Activated CD4-positive, alpha-beta memory T cell treated with anti-CD3 and anti-CD28 coated beads, Interleukin-2, amount 10 ng/mL, durations not matched to agents 7 days and 5 days (primary cell): Measurements from ENCODE around the gene FUOM. TPM values are rescaled to one million over a fixed set of nuclear protein-coding genes. Genes with fewer than 3 reads are reported as not detected.

Experiments used
- CTCF ChIA-PET: fragments of 350-600 bp; sonication (Branson Sonifier 250); formaldehyde crosslinking; loops from one replicate; lab custom pipeline; 2021; ENCODE audit warnings: antibody characterized with exemption, inconsistent platforms; lab: Charles Lee
- POLR2A ChIA-PET: fragments of 350-600 bp; sonication (Branson Sonifier 250); formaldehyde crosslinking; loops from one replicate; lab custom pipeline; 2021; ENCODE audit warnings: antibody characterized with exemption; lab: Charles Lee
- DNase-seq: peaks from one replicate; pipeline ENCODE4 v3.0.0-alpha.2; 2020
- H3K27ac Mint-ChIP-seq: one replicate; pipeline ENCODE4 v1.8.0; 2021; ENCODE audit warnings: mild to moderate bottlenecking, mixed read lengths
- H3K27me3 Mint-ChIP-seq: one replicate; pipeline ENCODE4 v1.8.0; 2021; ENCODE audit warnings: mixed read lengths
- H3K36me3 Mint-ChIP-seq: one replicate; pipeline ENCODE4 v1.8.0; 2021; ENCODE audit warnings: low read depth, mixed read lengths
- H3K4me1 Mint-ChIP-seq: one replicate; pipeline ENCODE4 v1.8.0; 2021; ENCODE audit warnings: mixed read lengths
- H3K4me3 Mint-ChIP-seq: one replicate; pipeline ENCODE4 v1.8.0; 2021; ENCODE audit warnings: mild to moderate bottlenecking, mixed read lengths
- H3K9me3 Mint-ChIP-seq: one replicate; pipeline ENCODE4 v1.8.0; 2021; ENCODE audit warnings: mixed read lengths
- total RNA-seq, 2 experiments: library from RNA; stranded (reverse); gene quantifications; one replicate each; pipeline ENCODE4 v1.2.3, GENCODE V29; 2021

Gene FUOM
- total RNA-seq, 2 experiments from 2014 or later: 11.2 to 11.4 TPM

DNA sequence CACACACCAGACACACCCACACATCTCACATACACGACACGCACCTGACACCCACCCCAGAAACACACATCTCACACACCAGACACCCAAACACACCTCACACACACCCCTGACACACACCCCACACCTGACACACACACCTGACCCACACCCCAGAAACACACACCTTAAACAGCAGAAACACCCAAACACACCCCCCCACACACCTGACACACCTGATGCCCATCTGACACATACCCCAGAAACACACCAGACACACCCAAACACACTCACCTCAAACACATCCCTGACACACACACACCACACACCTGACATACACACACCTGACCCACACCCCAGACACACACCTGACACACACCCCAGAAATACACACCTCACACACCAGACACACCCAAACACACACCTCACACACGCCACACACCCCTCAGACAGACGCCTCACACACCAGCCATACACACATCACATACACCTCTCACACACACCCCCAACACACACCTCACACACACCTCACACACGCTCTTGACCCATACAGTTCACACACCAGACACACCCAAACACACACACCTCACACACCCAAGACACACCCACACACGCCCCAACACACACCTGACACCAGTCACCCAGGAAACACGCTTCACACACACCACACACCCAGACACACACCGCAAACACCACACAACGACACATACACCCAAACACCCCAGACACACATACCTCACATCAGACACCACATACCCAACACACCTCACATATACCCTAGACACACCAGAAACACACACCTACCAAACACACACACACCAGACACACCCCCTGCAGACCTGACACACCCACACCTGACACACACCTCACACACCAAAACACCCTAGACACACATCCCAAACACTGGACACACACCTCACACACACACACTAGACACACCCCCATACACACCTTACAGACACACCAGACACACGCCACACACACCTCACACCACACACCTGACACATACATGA, 19.4 kb downstream of the FUOM start:
- no peak overlapping the region for H3K4me3 Mint-ChIP-seq
- H3K4me1 Mint-ChIP-seq: peaks cover 5% of the 10 kb centered on the region
- H3K9me3 Mint-ChIP-seq: no peaks in the 10 kb centered on the region
- CTCF ChIA-PET: no interaction called here
- no peaks in the 10 kb centered on the region for H3K36me3 Mint-ChIP-seq
- POLR2A ChIA-PET: no interaction called here
- no peak for DNase-seq
- H3K27me3 Mint-ChIP-seq: peaks cover 14% of the 10 kb centered on the region
- H3K27ac Mint-ChIP-seq: no peak overlapping the region

DNA sequence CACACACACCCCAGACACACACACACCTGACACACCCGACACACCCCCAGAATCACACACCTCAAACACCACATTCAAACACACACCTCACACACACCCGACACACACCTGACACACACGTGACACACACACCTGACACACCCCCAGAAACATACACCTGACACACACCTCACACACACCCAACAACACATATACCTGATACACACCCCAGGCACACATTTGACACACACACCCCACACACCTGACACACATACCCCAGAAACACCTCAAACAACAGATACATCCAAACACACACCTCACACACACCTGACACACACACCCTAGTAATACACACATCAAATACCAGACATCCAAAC, 20.5 kb downstream of the FUOM start:
- Mint-ChIP-seq H3K36me3 (no peaks in the 10 kb centered on the region), H3K4me1 (peaks cover 3% of the 10 kb centered on the region), H3K4me3 (no peak overlapping the region), H3K27ac (no peak overlapping the region), H3K9me3 (no peaks in the 10 kb centered on the region), H3K27me3 (peaks cover 23% of the 10 kb centered on the region)
- ChIA-PET CTCF (interaction anchor here (1.1 kb wide), 1 partner anchor 59 kb away, joined by 4 read pairs; no protein-coding TSS in a partner anchor), POLR2A (no interaction called here)
- no peak for DNase-seq

DNA sequence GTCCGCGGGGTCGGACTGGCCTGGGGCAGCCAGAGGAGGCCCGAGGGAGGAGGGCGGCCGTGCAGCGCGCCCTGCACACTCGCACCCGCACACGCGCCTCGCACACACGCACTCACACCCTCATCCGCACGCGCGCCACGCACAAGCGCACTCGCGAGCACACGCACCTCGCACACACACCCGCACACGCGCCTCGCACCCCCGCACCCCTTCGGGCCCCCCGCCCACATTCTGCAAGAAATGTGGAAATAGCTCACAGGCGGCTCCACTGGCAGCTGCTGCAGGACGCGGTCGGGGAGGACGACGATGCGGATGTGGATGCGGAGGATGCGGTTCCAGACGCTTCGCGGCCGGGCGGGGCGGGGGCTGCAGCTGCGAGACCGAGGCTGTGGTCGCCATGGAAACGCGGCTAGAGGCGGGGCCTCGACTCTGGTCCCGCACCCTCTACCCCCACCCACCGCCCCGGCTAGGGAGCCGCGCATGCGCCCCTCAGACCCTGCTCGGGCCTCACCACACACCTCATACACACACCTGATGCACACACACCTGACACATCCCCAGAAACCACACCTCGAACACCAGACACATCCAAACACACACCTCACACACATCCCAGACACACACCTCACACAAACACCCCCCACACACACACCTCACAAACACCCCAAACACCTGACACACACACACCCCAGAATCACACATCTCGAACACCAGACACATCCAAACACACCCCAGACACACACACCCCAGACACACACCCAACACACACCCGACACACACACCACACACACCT, 21.0 kb downstream of the FUOM start, which contains the start of gene CALY:
Gene CALY (minus strand): TSS at position 320 of the 793 bp plus-strand sequence. CDS start 7,907 bp downstream, outside the sequence.
- CTCF ChIA-PET: interaction anchor here (0.6 to 1.1 kb wide), 2 partner anchors 58 to 293 kb away, joined by 3 to 4 read pairs; no protein-coding TSS in a partner anchor
- DNase-seq: peak; percentile 86
- POLR2A ChIA-PET: interaction anchor here (0.6 to 1.3 kb wide), 2 partner anchors 12 to 21 kb away, joined by 3 read pairs; no protein-coding TSS in a partner anchor

DNA sequence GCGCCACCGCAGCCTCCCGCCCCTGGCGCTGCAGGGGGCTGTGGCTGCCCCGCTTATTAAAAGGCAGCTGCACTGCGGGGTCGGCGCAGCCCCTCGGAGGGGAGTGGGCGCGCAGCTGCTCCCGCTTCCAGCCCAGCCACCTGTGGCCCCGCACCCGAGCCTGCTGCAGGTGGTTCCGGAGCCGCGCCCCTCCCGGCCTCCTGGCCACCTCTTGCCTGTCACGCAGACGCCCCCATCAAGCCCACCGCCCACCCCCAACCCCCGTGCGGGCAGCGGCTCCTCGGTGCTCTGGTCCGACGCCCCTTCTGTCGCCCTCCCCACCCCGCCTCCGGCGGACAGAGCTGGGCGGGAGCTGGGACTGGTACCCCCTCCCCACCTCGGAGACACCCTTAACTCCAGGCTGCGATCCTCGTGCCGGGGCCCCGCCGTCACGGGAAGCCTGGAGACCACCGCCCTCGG, 21.7 kb downstream of the FUOM start:
- Mint-ChIP-seq H3K4me3 (no peak overlapping the region), H3K36me3 (no peaks in the 10 kb centered on the region), H3K9me3 (no peaks in the 10 kb centered on the region), H3K27me3 (peaks cover 31% of the 10 kb centered on the region), H3K27ac (no peak overlapping the region), H3K4me1 (peaks cover 3% of the 10 kb centered on the region)
- ChIA-PET CTCF (interaction anchor here (1.1 kb wide), 1 partner anchor 58 kb away, joined by 4 read pairs; no protein-coding TSS in a partner anchor), POLR2A (interaction anchor here (1.3 kb wide), 1 partner anchor 21 kb away, joined by 3 read pairs; no protein-coding TSS in a partner anchor)
- DNase-seq: no peak

More for the DNA sequence above, 21.0 kb downstream of the FUOM start, which contains the start of gene CALY:
- peak within 1 kb of the TSS; percentile 32 for H3K4me3 Mint-ChIP-seq
- no peaks in the 10 kb centered on the region for H3K36me3 Mint-ChIP-seq
- peaks cover 25% of the 10 kb centered on the region for H3K27me3 Mint-ChIP-seq
- H3K9me3 Mint-ChIP-seq: no peaks in the 10 kb centered on the region
- H3K4me1 Mint-ChIP-seq: peaks cover 3% of the 10 kb centered on the region
- H3K27ac Mint-ChIP-seq: no peak within 1 kb of the TSS

DNA sequence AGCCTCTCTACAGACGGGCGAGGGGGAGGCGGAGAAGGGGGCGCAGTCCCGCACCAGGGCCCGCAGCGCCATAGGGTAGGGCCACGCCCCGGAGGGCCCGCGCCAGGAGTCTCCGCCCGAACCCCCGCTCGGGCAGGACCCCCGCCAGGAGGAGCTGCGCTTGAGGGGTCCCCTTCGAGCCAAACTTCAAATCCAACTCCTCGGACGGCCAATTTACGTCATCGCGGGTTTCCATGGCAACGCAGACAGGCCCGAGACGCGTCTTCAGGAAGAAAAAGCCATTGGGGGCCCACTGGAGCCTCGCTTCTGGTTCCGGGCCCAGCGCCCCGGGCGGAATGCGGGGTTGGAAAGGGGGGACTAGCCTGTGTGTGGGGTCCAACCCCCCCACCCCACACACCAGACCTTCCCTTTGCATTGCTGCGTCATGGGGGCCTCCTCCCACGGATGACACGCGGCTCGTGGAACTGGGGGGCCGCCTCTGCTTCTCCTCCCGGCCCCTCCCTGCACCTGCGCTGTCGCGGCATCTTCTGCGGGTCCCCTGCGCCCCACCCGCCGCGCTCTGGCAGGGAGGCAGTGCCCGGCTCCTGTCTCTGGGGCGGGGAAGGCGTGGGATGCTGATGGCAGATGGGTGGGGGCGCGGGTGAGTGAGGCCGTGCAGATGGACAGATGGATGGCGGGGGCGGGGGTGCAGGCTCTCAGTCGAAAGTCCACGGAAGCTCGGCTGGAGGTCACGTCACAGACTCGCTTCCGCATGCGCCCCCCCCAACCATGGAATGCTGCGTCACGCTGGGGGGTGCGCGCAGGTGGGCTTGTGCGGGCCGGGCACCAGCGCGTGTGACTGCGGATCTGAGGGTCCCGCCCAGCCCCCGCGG, 22.3 kb downstream of the FUOM start:
- POLR2A ChIA-PET: interaction anchor here (1.3 kb wide), 1 partner anchor 22 kb away, joined by 3 read pairs; no protein-coding TSS in a partner anchor
- Mint-ChIP-seq H3K27me3 (peaks cover 37% of the 10 kb centered on the region), H3K27ac (no peak overlapping the region), H3K36me3 (no peaks in the 10 kb centered on the region), H3K9me3 (no peaks in the 10 kb centered on the region), H3K4me3 (no peak overlapping the region), H3K4me1 (peaks cover 3% of the 10 kb centered on the region)
- CTCF ChIA-PET: interaction anchor here (0.7 kb wide), 1 partner anchor 63 kb away, joined by 3 read pairs; no protein-coding TSS in a partner anchor
- peak; percentile 77 for DNase-seq

DNA sequence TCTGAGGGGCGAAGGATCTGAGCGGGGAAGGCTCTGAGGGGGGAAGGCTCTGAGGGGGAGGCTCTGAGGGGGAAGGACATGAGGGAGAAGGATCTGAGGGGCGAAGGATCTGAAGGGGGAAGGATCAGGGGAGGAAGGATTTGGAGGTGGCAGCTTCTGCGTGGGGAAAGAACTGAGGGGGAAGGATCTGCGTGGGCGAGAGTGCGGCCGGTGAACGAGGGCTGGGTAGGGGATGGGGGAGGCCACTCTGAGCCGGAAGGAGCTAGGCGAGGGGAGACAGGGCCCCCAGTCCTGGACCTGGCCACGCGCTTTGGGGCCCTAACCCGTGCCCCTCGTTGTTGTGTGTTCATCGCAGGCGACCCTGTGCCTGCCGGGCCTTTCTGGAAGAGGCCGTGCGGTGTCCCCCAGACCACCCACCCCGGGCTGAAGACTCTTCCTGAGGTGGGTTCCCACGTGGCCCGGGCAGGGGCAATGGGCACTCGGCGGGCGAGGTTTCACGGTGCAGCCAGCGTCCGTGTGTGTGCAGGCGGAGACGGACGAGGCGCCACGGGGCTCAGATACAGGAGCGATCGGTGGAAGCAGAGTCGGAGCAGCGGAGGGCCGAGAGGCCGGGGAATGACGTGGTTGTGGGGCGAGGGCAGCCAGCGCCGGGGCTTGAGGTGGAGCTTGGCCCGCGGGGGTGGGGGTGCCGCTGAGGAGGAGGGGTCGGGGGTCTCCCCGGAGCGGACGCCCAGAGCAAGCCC, 23.1 kb downstream of the FUOM start:
- Mint-ChIP-seq H3K4me3 (peak overlapping the region; percentile 30), H3K27ac (no peak overlapping the region), H3K36me3 (no peaks in the 10 kb centered on the region), H3K27me3 (peaks cover 40% of the 10 kb centered on the region), H3K9me3 (no peaks in the 10 kb centered on the region), H3K4me1 (peaks cover 7% of the 10 kb centered on the region)
- DNase-seq: no peak
- CTCF ChIA-PET: interaction anchor here (0.7 kb wide), 1 partner anchor 64 kb away, joined by 3 read pairs; no protein-coding TSS in a partner anchor
- POLR2A ChIA-PET: no interaction called here

DNA sequence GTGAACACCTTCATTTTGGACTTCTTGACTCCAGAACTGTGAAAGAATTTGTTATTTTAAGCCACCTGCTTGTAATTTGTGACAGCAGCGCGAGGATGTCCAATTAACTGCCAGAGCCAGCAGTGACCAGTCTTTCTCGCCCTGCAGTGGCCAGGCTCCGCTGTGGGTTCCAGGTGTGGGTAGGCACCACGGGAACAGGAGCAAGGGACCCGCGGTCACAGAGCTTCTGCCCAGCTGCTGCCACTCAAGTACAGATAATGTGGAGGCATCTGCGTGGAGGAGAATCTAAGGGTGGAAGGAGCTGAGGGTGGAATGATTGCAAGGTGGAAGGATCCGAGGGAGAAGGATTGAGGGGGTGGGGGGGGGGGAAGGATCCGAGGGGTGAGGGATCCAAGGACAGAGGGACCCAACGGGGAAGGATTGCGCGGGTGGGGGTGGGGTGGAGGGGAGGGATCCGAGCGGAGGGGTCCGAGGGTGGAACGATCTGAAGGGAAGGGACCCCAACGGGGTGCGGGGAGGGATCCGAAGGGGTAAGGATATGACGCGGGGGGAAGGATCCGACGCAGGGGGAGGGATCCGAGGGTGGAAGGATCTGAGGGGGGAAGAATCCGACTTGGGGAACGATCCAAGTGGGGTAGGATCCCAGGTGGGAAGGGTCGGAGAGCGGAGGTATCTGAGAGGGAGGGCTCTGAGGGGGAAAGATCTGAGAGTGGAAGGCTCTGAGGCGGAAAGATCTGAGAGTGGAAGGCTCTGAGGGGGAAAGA, 24.7 kb downstream of the FUOM start:
- DNase-seq: no peak
- H3K36me3 Mint-ChIP-seq: no peaks in the 10 kb centered on the region
- CTCF ChIA-PET: interaction anchor here (0.7 kb wide), 1 partner anchor 12 kb away, joined by 4 read pairs; no protein-coding TSS in a partner anchor
- no peak overlapping the region for H3K27ac Mint-ChIP-seq
- H3K4me1 Mint-ChIP-seq: peaks cover 9% of the 10 kb centered on the region
- peaks cover 51% of the 10 kb centered on the region for H3K27me3 Mint-ChIP-seq
- H3K4me3 Mint-ChIP-seq: no peak overlapping the region
- H3K9me3 Mint-ChIP-seq: no peaks in the 10 kb centered on the region
- POLR2A ChIA-PET: no interaction called here

DNA sequence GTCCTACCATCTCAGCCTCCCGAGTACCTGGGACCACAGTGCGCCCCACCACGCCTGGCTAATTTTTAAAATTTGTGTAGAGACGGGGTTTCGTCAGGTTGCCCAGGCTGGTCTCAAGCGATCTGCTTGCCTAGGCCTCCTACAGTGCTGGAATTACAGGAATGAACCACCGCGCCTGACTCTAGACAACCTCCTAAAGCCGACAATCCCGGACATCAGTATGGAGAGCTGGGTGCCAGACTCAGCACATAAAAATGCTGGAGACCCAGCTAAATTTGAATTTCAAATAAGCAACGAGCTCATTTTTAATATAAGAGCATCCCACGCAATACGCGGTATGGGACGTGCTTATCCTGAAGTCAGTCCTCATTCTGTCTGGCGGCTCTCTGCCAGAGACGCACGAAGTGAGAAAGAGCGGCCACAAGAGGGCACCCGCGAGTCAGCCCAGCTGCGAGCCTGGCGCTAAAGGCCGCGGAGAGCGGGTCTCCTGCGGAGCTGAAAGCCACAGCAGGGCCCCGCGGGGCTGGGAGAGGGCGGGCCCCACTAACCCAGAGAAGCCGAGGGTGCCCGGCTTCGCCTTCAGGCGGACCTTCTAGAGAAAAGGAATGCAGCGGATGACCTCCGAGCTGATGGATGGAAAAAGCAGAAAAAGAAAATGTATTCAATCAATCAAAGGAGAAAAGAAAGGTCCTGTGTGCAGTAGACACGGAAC, 28.2 kb downstream of the FUOM start:
- peak; percentile 85 for DNase-seq
- no peak overlapping the region for H3K4me3 Mint-ChIP-seq
- no peaks in the 10 kb centered on the region for H3K9me3 Mint-ChIP-seq
- H3K36me3 Mint-ChIP-seq: no peaks in the 10 kb centered on the region
- ChIA-PET CTCF (interaction anchor here (0.5 to 3.0 kb wide), 38 partner anchors 9 to 804 kb away, joined by 3 to 18 read pairs (median 4); partner anchors contain the start of genes ECHS1, FUOM and PRAP1), POLR2A (interaction anchor here (1.2 to 2.8 kb wide), 2 partner anchors 60 to 76 kb away, joined by 4 to 8 read pairs; no protein-coding TSS in a partner anchor)
- H3K27ac Mint-ChIP-seq: no peak overlapping the region
- H3K4me1 Mint-ChIP-seq: peaks cover 11% of the 10 kb centered on the region
- H3K27me3 Mint-ChIP-seq: peaks cover 68% of the 10 kb centered on the region

DNA sequence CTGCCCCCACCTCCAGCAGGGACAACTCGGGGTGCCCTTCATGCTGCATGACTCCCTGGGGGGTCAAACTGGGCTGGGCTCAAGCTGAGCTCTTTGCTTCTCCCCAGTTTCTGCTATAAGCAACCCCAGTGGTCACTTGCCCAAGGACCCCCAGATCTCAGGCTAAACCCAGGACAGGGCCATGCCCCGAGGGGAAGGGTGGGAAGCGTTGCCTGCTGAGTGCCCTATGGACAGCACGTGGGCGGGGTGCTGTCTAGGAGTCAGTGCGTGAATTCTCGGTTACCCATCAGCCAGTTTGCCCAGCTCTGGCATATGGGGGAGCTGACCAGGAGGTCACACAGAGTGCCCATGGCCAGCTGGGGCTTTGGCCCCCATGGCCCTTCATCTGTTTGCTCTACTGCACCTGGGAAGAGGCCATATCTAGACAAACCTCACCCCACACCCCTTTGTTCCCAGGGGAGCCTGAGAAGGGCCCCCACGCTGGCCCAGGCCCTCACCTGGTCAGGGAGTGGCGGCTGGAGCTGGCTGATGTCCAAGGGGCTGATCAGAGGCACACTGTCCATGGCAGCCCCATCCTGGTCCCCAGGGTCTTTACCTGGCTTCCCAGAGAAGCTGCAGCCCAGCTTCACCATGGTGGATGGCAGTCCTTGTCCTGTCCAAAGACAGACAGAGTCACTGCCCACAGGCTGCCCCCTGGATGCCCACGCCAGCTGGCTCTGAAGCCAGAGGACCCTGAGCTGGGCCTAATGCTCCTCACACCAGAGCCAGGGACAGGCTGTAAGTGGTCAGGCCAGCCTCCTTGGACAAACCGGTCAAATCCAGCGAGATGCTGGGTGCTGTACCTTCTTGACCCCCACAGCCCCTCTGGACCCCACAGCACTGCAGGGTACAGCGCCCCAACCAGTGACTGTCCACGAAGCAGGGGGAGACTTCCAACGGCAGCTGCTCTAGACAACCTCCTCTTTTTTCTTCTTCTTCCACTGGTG, 29.2 kb downstream of the FUOM start:
- Mint-ChIP-seq H3K4me3 (no peak overlapping the region), H3K36me3 (no peaks in the 10 kb centered on the region), H3K27me3 (peaks cover 66% of the 10 kb centered on the region), H3K27ac (no peak overlapping the region), H3K9me3 (no peaks in the 10 kb centered on the region), H3K4me1 (peaks cover 11% of the 10 kb centered on the region)
- ChIA-PET CTCF (interaction anchor here (0.5 to 3.0 kb wide), 31 partner anchors 8 to 227 kb away, joined by 3 to 18 read pairs (median 4); partner anchors contain the start of genes ECHS1 and FUOM), POLR2A (interaction anchor here (1.2 to 2.8 kb wide), 3 partner anchors 21 to 77 kb away, joined by 4 to 8 read pairs (median 5); no protein-coding TSS in a partner anchor)
- no peak for DNase-seq
